HL-60 (cell line): Measurements from ENCODE around the gene ATP12A.

ENCODE experiments used
- GABPA ChIP-seq: IDR thresholded peaks from 2 replicates; pipeline ENCODE4 v1.6.1; 2012; ENCODE audit warnings: low read depth
- POLR2AphosphoS5 ChIP-seq: IDR thresholded peaks from 2 replicates; pipeline ENCODE4 v1.6.1; 2012; ENCODE audit warnings: low read depth
- REST ChIP-seq: IDR thresholded peaks from 2 replicates; pipeline ENCODE4 v1.6.1; 2012; ENCODE audit warnings: low read depth; ENCODE audit not compliant: insufficient replicate concordance
- SPI1 ChIP-seq: IDR thresholded peaks from 2 replicates; pipeline ENCODE4 v1.6.1; 2012; ENCODE audit warnings: low read depth, mild to moderate bottlenecking, borderline replicate concordance
- TF ChIP-seq, protein P1 (sequence below): IDR thresholded peaks from one replicate; pipeline ENCODE4 v1.5.1; 2011; ENCODE audit warnings: low read length, control low read depth, inconsistent platforms; ENCODE audit not compliant: insufficient read depth

DNA sequence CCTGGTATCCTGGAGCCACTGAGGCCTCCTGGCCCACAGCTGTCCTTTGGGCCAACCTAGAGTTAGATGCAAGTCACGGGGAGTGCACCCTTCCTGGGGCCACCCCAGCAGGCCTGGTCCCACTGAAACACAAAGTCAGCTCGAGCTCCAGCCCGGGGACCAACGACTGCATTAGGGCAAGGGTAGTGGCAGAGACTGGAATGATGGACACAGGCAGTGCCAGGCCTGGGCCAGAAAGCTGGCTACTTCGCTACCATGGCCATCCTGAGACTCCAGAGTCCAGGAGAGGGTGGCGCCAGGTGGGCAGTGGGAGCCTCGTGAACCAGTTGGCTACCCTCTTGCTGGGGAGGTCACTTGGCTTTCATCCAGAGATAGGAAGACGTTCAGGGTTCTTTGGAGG, 61.6 kb downstream of the ATP12A start:
- no peak for TF ChIP-seq POLR2AphosphoS5
- TF ChIP-seq GABPA, result no peak
- TF ChIP-seq, protein P1, sequence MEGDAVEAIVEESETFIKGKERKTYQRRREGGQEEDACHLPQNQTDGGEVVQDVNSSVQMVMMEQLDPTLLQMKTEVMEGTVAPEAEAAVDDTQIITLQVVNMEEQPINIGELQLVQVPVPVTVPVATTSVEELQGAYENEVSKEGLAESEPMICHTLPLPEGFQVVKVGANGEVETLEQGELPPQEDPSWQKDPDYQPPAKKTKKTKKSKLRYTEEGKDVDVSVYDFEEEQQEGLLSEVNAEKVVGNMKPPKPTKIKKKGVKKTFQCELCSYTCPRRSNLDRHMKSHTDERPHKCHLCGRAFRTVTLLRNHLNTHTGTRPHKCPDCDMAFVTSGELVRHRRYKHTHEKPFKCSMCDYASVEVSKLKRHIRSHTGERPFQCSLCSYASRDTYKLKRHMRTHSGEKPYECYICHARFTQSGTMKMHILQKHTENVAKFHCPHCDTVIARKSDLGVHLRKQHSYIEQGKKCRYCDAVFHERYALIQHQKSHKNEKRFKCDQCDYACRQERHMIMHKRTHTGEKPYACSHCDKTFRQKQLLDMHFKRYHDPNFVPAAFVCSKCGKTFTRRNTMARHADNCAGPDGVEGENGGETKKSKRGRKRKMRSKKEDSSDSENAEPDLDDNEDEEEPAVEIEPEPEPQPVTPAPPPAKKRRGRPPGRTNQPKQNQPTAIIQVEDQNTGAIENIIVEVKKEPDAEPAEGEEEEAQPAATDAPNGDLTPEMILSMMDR, result no peak
- no peak for TF ChIP-seq REST
- no peak for TF ChIP-seq SPI1
